Measurements from ENCODE around the gene ANKFN1. TPM values are rescaled to one million over a fixed set of nuclear protein-coding genes. Genes with fewer than 3 reads are reported as not detected.

The ANKFN1 gene
- total RNA-seq, 1 donor from 2014 or later: 2.4 TPM

DNA sequence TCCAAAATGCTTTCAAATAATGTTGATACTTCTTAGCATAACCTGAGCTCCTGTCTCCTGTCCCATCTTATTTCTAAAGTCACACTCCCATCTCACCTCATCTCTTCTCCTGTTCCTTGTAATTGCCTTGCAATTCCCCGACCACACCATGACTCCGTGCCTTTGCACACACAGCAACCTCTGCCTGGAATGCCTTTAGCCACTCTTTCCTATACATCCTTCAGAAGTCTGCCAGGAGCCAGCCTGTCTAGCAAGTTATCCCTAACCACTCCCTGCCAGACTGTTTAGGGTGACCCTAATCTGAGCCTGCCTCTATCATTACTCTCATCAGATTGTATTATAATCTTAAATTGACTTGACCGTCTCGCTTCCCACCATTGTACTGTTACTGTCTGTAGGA is 272.2 kb downstream of the ANKFN1 start:
- no peaks in the 10 kb centered on the region for H3K4me1 Mint-ChIP-seq (ENCODE audit: unreplicated experiment)
- H3K9me3 Mint-ChIP-seq: no peaks in the 10 kb centered on the region

DNA sequence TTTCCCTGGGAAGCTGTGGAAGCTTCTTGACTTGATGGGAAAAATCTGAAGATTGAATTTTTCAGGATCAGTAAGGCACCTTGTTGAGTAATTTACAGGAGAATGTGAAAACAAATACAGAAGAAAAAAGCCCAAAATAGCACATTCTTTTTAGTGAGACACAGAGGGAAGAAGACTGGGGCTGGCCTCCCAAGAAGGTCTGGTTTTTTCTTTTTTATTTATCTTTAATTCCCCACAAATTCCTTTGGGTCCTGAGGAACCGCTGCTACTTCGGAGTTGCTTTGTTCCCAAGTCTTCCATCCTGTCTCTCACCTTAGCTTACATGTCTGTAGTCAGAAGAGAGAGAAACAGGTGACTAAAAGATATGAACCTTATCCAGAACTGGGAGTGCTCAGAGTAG is 273.6 kb downstream of the ANKFN1 start:
- no peaks in the 10 kb centered on the region for H3K36me3 Mint-ChIP-seq
- H3K4me1 Mint-ChIP-seq (ENCODE audit: unreplicated experiment): no peaks in the 10 kb centered on the region
- no peaks in the 10 kb centered on the region for H3K9me3 Mint-ChIP-seq
- no peaks in the 10 kb centered on the region for H3K27me3 Mint-ChIP-seq
- no peak overlapping the region for H3K4me3 Mint-ChIP-seq
- no peak for TF ChIP-seq CTCF (conservative IDR thresholded peaks at IDR 0.05)
- no peak for DNase-seq (ENCODE audit: extremely low spot score, unreplicated experiment)
- H3K27ac Mint-ChIP-seq: no peak overlapping the region

More for the DNA sequence above, 272.2 kb downstream of the ANKFN1 start:
- no peaks in the 10 kb centered on the region for H3K27me3 Mint-ChIP-seq
- no peak overlapping the region for H3K27ac Mint-ChIP-seq
- H3K36me3 Mint-ChIP-seq: no peaks in the 10 kb centered on the region
- H3K4me3 Mint-ChIP-seq: no peak overlapping the region
- DNase-seq (ENCODE audit: extremely low spot score, unreplicated experiment): no peak
- no peak for TF ChIP-seq CTCF (conservative IDR thresholded peaks at IDR 0.05)

- DNase-seq (ENCODE audit: extremely low spot score, unreplicated experiment): no peak
- Mint-ChIP-seq H3K4me3 (no peak overlapping the region), H3K9me3 (no peaks in the 10 kb centered on the region), H3K4me1 (ENCODE audit: unreplicated experiment) (peaks cover 5% of the 10 kb centered on the region), H3K27ac (no peak overlapping the region), H3K27me3 (no peaks in the 10 kb centered on the region), H3K36me3 (no peaks in the 10 kb centered on the region)
- TF ChIP-seq CTCF (conservative IDR thresholded peaks at IDR 0.05): no peak
Observed at GRCh38 chr17:56431736-56432135, 278.5 kb downstream of the ANKFN1 start.

DNA sequence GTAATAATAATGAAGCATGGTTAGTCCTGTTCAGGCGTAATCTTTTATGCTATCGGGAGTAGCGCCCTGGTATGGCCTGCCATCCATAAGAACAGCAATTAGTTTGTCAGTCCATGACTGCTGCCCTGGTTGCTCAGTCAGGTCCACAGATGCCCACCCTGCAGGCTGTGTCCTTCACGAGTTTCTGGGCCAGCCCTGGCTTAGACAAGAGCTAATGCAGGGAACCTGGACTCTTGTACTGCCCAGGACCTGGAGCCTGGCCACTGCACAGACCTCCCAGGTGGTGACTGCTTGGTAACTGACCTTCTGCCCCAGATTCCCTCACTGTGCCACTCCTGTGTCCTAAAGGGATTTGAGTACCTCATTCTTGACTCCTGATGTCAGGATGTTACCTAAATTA is 279.2 kb downstream of the ANKFN1 start:
- Mint-ChIP-seq H3K4me3 (no peak overlapping the region), H3K27ac (no peak overlapping the region), H3K9me3 (no peaks in the 10 kb centered on the region), H3K27me3 (no peaks in the 10 kb centered on the region), H3K36me3 (no peaks in the 10 kb centered on the region), H3K4me1 (ENCODE audit: unreplicated experiment) (peaks cover 5% of the 10 kb centered on the region)
- no peak for DNase-seq (ENCODE audit: extremely low spot score, unreplicated experiment)
- no peak for TF ChIP-seq CTCF (conservative IDR thresholded peaks at IDR 0.05)

DNA sequence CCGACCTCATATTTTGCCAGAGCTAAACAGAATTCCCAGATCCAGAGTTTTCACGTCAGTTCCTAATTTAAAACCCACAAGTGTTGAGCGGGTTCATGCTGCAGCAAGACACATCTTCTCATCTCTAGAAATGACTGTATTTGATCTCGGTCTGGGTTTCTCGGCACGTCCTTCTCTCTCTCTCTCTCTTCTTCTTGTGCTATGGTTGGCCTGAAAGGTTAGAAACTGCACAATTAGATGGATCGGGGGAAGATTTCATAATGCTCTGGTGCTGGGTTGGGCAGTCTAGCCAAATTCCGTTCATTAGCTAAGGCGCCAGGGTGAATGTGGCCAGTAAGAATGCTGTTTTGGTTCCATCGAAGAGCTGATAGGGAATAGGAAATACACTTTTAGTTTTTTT is 281.3 kb downstream of the ANKFN1 start:
- Mint-ChIP-seq H3K27ac (no peak overlapping the region), H3K9me3 (no peaks in the 10 kb centered on the region), H3K36me3 (no peaks in the 10 kb centered on the region), H3K4me1 (ENCODE audit: unreplicated experiment) (peaks cover 5% of the 10 kb centered on the region), H3K4me3 (no peak overlapping the region), H3K27me3 (peaks cover 3% of the 10 kb centered on the region)
- TF ChIP-seq CTCF (conservative IDR thresholded peaks at IDR 0.05): no peak
- DNase-seq (ENCODE audit: extremely low spot score, unreplicated experiment): no peak

- Mint-ChIP-seq H3K9me3 (no peaks in the 10 kb centered on the region), H3K4me1 (ENCODE audit: unreplicated experiment) (peaks cover 12% of the 10 kb centered on the region), H3K36me3 (no peaks in the 10 kb centered on the region), H3K4me3 (no peak overlapping the region), H3K27ac (no peak overlapping the region), H3K27me3 (peaks cover 3% of the 10 kb centered on the region)
- DNase-seq (ENCODE audit: extremely low spot score, unreplicated experiment): no peak
- no peak for TF ChIP-seq CTCF (conservative IDR thresholded peaks at IDR 0.05)
Observed at GRCh38 chr17:56436142-56436541, 282.9 kb downstream of the ANKFN1 start.
